Brain microvascular endothelial cell (primary cell): ENCODE results near the gene LPCAT1.

ENCODE experiments used
- DNase-seq: peaks from one replicate; pipeline ENCODE4 v3.0.0-alpha.2; 2020
- H3K27ac ChIP-seq: fragments of 250-450 bp; sonication (Bioruptor Pico); 2 replicates; pipeline ENCODE4 v1.5.1; 2020; ENCODE audit warnings: mild to moderate bottlenecking, moderate library complexity
- H3K27me3 ChIP-seq: fragments of 250-450 bp; sonication (Bioruptor Pico); replicated peaks from 2 replicates; pipeline ENCODE4 v1.5.1; 2020; ENCODE audit warnings: mild to moderate bottlenecking
- H3K36me3 ChIP-seq: fragments of 250-450 bp; sonication (Bioruptor Pico); replicated peaks from 2 replicates; pipeline ENCODE4 v1.5.1; 2020; ENCODE audit warnings: mild to moderate bottlenecking
- H3K4me3 ChIP-seq: 2 replicates; pipeline ENCODE4 v1.5.1; 2011; ENCODE audit warnings: low read depth, mild to moderate bottlenecking, control low read depth, low read length, moderate library complexity
- CTCF ChIP-seq: IDR thresholded peaks from 2 replicates; pipeline ENCODE4 v1.5.1; 2011; ENCODE audit warnings: low read depth, mild to moderate bottlenecking, moderate library complexity, low read length, control low read depth, inconsistent platforms; ENCODE audit errors: missing control alignments
- in situ Hi-C: cut with HindIII; loops from 2 replicates; pipeline ENCODE4 v1.10.0; 2017; ENCODE audit warnings: low sequenced_read_pairs, low pct_ligation_motif_present

LPCAT1 gene

GRCh38 chr5:1488882-1489680 is 34.7 kb downstream of the LPCAT1 start:
- H3K27ac ChIP-seq, result peak overlapping the region; percentile 50
- peaks cover 47% of the 10 kb centered on the region for H3K36me3 ChIP-seq
- no peak overlapping the region for H3K4me3 ChIP-seq
- H3K27me3 ChIP-seq, result no peaks in the 10 kb centered on the region
- peak; percentile 77 for DNase-seq
- in situ Hi-C loops, result no loop called here
- no peak for TF ChIP-seq CTCF

- Histone ChIP-seq H3K36me3 (peaks cover 42% of the 10 kb centered on the region), H3K4me3 (no peak overlapping the region), H3K27me3 (no peaks in the 10 kb centered on the region), H3K27ac (no peak overlapping the region)
- no peak for DNase-seq
- no peak for TF ChIP-seq CTCF
- in situ Hi-C loops, result no loop called here
These were observed 36.5 kb downstream of the LPCAT1 start for GRCh38 chr5:1487079-1487764.

GRCh38 chr5:1486271-1486670 is 37.5 kb downstream of the LPCAT1 start:
- peaks cover 38% of the 10 kb centered on the region for H3K36me3 ChIP-seq
- DNase-seq, result no peak
- H3K27me3 ChIP-seq, result no peaks in the 10 kb centered on the region
- H3K4me3 ChIP-seq, result no peak overlapping the region
- in situ Hi-C loops, result no loop called here
- TF ChIP-seq CTCF, result no peak
- no peak overlapping the region for H3K27ac ChIP-seq

GRCh38 chr5:1485579-1486118 is 38.1 kb downstream of the LPCAT1 start:
- Histone ChIP-seq H3K27ac (no peak overlapping the region), H3K4me3 (no peak overlapping the region), H3K27me3 (no peaks in the 10 kb centered on the region), H3K36me3 (peaks cover 33% of the 10 kb centered on the region)
- no peak for TF ChIP-seq CTCF
- in situ Hi-C loops, result no loop called here
- DNase-seq, result no peak

GRCh38 chr5:1484730-1485578 is 38.8 kb downstream of the LPCAT1 start:
- Histone ChIP-seq H3K27me3 (no peaks in the 10 kb centered on the region), H3K36me3 (peaks cover 28% of the 10 kb centered on the region), H3K4me3 (no peak overlapping the region), H3K27ac (no peak overlapping the region)
- in situ Hi-C loops, result no loop called here
- no peak for DNase-seq
- no peak for TF ChIP-seq CTCF
